Mesenchymal stem cell (in vitro differentiated cells and primary cell): ENCODE measurements around the gene SASH3.

ENCODE experiments used
- DNase-seq: peaks from one replicate; pipeline ENCODE4 v3.0.0-alpha.2; 2013
- H2AFZ ChIP-seq: one replicate; pipeline ENCODE4 v1.6.1; 2013; ENCODE audit warnings: low read depth, mild to moderate bottlenecking, control low read depth, inconsistent platforms, low read length, moderate library complexity
- H2AK5ac ChIP-seq: 2 replicates; pipeline ENCODE4 v1.6.1; 2013; ENCODE audit warnings: low read length, moderate library complexity, mild to moderate bottlenecking, inconsistent platforms; ENCODE audit not compliant: severe bottlenecking
- H2BK120ac ChIP-seq: one replicate; pipeline ENCODE4 v1.6.1; 2013; ENCODE audit warnings: low read depth, mild to moderate bottlenecking, inconsistent platforms, low read length, moderate library complexity
- H2BK12ac ChIP-seq, 2 experiments: one replicate each; pipeline ENCODE4 v1.6.1; 2013; ENCODE audit warnings: inconsistent platforms in 2 of 2, low read length in 2 of 2, mild to moderate bottlenecking in 2 of 2, moderate library complexity in 2 of 2, control low read depth in 1 of 2
- H2BK15ac ChIP-seq: one replicate; pipeline ENCODE4 v1.6.1; 2013; ENCODE audit warnings: mild to moderate bottlenecking, low read depth, inconsistent platforms; ENCODE audit not compliant: poor library complexity, severe bottlenecking
- H2BK5ac ChIP-seq: 2 replicates; pipeline ENCODE4 v1.6.1; 2013; ENCODE audit warnings: low read depth, mild to moderate bottlenecking, low read length, control low read depth, inconsistent platforms; ENCODE audit not compliant: poor library complexity, severe bottlenecking
- H3K14ac ChIP-seq, 2 experiments: one replicate each; pipeline ENCODE4 v1.6.1; 2013; ENCODE audit warnings: inconsistent platforms in 2 of 2, low read length in 2 of 2, control low read depth in 1 of 2, mild to moderate bottlenecking in 1 of 2, moderate library complexity in 1 of 2
- H3K18ac ChIP-seq, 2 experiments: one replicate each; pipeline ENCODE4 v1.6.1; 2013; ENCODE audit warnings: inconsistent platforms in 2 of 2, low read length in 2 of 2, control low read depth in 1 of 2, low read depth in 1 of 2, mild to moderate bottlenecking in 1 of 2
- H3K23ac ChIP-seq, 2 experiments: one replicate each; pipeline ENCODE4 v1.6.1; 2013; ENCODE audit warnings: inconsistent platforms in 2 of 2, low read length in 2 of 2, mild to moderate bottlenecking in 2 of 2, moderate library complexity in 2 of 2, control low read depth in 1 of 2
- H3K27ac ChIP-seq: 2 replicates; pipeline ENCODE4 v1.5.1; 2013; ENCODE audit warnings: mild to moderate bottlenecking, moderate library complexity, low read length, control low read depth, inconsistent platforms; ENCODE audit not compliant: poor library complexity, severe bottlenecking
- H3K27me3 ChIP-seq, 2 experiments: 2 replicates each; pipeline versions ENCODE4 v1.6.1 to v1.7.0; 2013; ENCODE audit warnings: low read length in 2 of 2, mild to moderate bottlenecking in 2 of 2, moderate library complexity in 2 of 2, control low read depth in 1 of 2, inconsistent platforms in 1 of 2; ENCODE audit not compliant: control insufficient read depth in 1 of 2, insufficient read depth in 1 of 2
- H3K36me3 ChIP-seq, 2 experiments: 2 replicates each; pipeline versions ENCODE4 v1.6.1 to v1.7.0; 2013; ENCODE audit warnings: low read length in 2 of 2, control low read depth in 1 of 2, inconsistent platforms in 1 of 2, low read depth in 1 of 2, mild to moderate bottlenecking in 1 of 2; ENCODE audit not compliant: insufficient read depth in 2 of 2, control insufficient read depth in 1 of 2
- H3K4ac ChIP-seq, 2 experiments: one replicate each; pipeline ENCODE4 v1.6.1; 2013; ENCODE audit warnings: inconsistent platforms in 2 of 2, low read length in 2 of 2, mild to moderate bottlenecking in 2 of 2, moderate library complexity in 2 of 2, control low read depth in 1 of 2, low read depth in 1 of 2
- H3K4me1 ChIP-seq: 2 replicates; pipeline ENCODE4 v1.6.1; 2013; ENCODE audit warnings: low read depth, low read length, control low read depth; ENCODE audit not compliant: control insufficient read depth, insufficient read depth
- H3K4me2 ChIP-seq: 2 replicates; pipeline ENCODE4 v1.6.1; 2013; ENCODE audit warnings: low read length, mild to moderate bottlenecking, inconsistent platforms; ENCODE audit not compliant: poor library complexity, severe bottlenecking
- H3K4me3 ChIP-seq, 2 experiments: 2 replicates each; pipeline versions ENCODE4 v1.5.1 to v1.7.0; 2013; ENCODE audit warnings: low read length in 2 of 2, mild to moderate bottlenecking in 2 of 2, control low read depth in 1 of 2, low read depth in 1 of 2; ENCODE audit not compliant: insufficient read depth in 1 of 2
- H3K79me1 ChIP-seq: replicated peaks from 2 replicates; pipeline ENCODE4 v1.6.1; 2013; ENCODE audit warnings: mild to moderate bottlenecking, control low read depth, low read length, inconsistent platforms; ENCODE audit not compliant: poor library complexity, severe bottlenecking
- H3K9ac ChIP-seq: 2 replicates; pipeline ENCODE4 v1.7.0; 2013; ENCODE audit warnings: mild to moderate bottlenecking, low read length, moderate library complexity
- H3K9me3 ChIP-seq: 2 replicates; pipeline ENCODE4 v1.7.0; 2013; ENCODE audit warnings: mild to moderate bottlenecking, low read length; ENCODE audit not compliant: control insufficient read depth
- H4K8ac ChIP-seq: one replicate; pipeline ENCODE4 v1.6.1; 2013; ENCODE audit warnings: inconsistent platforms, mild to moderate bottlenecking, low read length, moderate library complexity
- H4K91ac ChIP-seq: one replicate; pipeline ENCODE4 v1.6.1; 2013; ENCODE audit warnings: mild to moderate bottlenecking, low read length, inconsistent platforms
- WGBS: methylation state at CpG from one replicate; pipeline ENCODE4 v1.1.7; 2013; ENCODE audit warnings: mixed read lengths; 5-methylcytosine and 5-hydroxymethylcytosine counted together

The SASH3 gene

GRCh38 chrX:129785160-129785947 is 5.6 kb downstream of the SASH3 start:
- Histone ChIP-seq H3K9me3 (no peaks in the 10 kb centered on the region), H4K8ac (no peak overlapping the region), H3K4ac (no peak overlapping the region), H3K27me3 (peaks cover 0 to 39% of the 10 kb centered on the region in 2 experiments), H3K14ac (no peak overlapping the region), H3K23ac (no peak overlapping the region), H3K4me1 (no peaks in the 10 kb centered on the region), H2BK5ac (no peak overlapping the region), H3K4me2 (no peak overlapping the region), H2AK5ac (no peak overlapping the region), H3K79me1 (no peaks in the 10 kb centered on the region), H2BK12ac (no peak overlapping the region), H3K9ac (no peak overlapping the region), H4K91ac (no peak overlapping the region), H2BK120ac (no peak overlapping the region), H3K18ac (no peak overlapping the region), H2BK15ac (no peak overlapping the region), H3K36me3 (no peaks in the 10 kb centered on the region), H2AFZ (no peak overlapping the region), H3K27ac (no peak overlapping the region), H3K4me3 (no peak overlapping the region)
- WGBS: 98% methylated on average over 4 of the region's 11 CpGs
- no peak for DNase-seq

DNA sequence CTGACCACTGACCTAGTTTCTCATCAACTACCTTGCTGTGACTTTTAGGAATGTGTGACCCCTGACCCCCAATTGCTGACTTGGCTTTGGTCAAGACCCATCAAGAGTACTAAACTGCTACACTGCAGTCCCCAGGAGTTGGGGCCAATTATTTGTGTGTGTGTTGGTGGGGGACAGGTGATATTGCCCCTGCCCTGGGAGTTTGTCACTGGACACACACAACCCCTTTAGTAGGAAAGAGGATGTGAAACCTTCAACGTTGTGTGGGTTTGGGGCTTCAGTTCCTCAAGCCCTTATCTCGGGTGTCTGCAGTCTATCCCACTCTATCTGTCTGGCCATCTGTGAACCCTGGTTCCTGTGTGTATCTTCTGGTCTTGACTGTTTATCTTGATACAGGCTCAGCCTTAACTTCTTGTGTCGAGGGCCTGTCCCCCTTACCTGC is 6.5 kb downstream of the SASH3 start:
- Histone ChIP-seq H2AK5ac (no peak overlapping the region), H3K9ac (no peak overlapping the region), H4K91ac (no peak overlapping the region), H3K27ac (no peak overlapping the region), H3K4me2 (no peak overlapping the region), H3K4me3 (no peak overlapping the region), H3K4ac (no peak overlapping the region), H3K18ac (no peak overlapping the region), H2BK120ac (no peak overlapping the region), H2BK15ac (no peak overlapping the region), H3K23ac (no peak overlapping the region), H2AFZ (no peak overlapping the region), H3K27me3 (peaks cover 0 to 47% of the 10 kb centered on the region in 2 experiments), H3K4me1 (no peaks in the 10 kb centered on the region), H2BK12ac (no peak overlapping the region), H3K79me1 (no peaks in the 10 kb centered on the region), H3K36me3 (no peaks in the 10 kb centered on the region), H3K9me3 (no peaks in the 10 kb centered on the region), H3K14ac (no peak overlapping the region), H2BK5ac (no peak overlapping the region), H4K8ac (no peak overlapping the region)
- WGBS: 58% methylated on average over 3 of the region's 3 CpGs
- DNase-seq: no peak

DNA sequence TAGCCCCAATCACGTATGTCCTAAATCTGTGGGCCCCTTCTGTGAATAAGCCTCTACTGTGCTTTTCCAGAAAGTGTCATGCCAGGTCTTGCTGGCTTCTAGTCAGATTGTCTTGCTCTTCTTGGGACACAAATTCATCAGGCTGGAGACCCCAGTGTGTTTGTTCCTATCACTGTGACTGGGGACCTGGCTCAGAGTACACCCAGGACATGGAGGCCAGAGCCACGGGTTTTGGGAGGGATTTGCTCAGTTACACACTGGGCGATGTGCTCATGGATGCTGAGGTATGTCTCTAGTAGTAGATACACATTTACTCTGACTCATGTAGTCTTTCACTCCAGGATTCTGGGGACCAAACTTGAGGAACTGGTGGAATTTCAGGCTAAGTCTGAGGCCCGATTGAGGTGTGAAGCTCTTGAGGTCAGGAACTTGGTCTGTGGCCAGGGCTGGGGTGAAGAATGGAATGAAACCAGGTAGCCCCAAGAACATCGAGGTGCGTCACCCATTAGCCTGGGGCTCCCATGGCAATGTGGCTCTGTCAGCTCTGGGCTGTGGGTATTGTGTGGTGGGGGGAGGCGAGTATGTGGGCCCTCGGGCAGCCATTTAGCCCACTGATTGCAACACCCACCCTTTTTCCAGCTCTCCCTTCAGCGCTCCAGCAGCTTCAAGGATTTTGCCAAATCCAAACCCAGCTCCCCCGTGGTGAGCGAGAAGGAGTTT is 7.7 kb downstream of the SASH3 start:
- H3K18ac ChIP-seq: no peak overlapping the region

DNA sequence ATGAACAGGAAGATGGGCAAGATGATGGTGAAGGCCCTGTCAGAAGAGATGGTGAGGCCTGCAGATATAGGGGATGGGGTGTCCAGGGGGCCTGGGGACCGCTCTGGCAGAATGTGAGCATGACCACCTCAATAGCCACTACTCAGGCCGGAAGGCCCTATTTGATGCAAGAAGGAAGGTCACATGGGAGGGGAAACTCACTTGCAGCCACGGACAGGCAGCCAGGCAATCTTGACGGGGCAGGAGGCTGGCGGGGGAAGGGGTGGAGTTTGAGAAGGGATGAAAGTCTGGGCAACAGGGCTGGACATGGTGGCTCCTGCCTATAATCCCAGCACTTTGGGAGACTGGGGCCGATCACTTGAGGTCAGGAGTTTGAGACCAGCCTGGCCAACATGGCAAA is 8.8 kb downstream of the SASH3 start:
- Histone ChIP-seq H3K4ac (no peak overlapping the region), H3K4me2 (no peak overlapping the region), H3K27me3 (peaks cover 0 to 28% of the 10 kb centered on the region in 2 experiments), H3K79me1 (no peaks in the 10 kb centered on the region), H2AFZ (no peak overlapping the region), H2BK120ac (no peak overlapping the region), H4K8ac (no peak overlapping the region), H2AK5ac (no peak overlapping the region), H3K23ac (no peak overlapping the region), H3K9ac (no peak overlapping the region), H2BK5ac (no peak overlapping the region), H3K27ac (no peak overlapping the region), H3K14ac (no peak overlapping the region), H2BK15ac (no peak overlapping the region), H3K4me3 (no peak overlapping the region), H3K18ac (no peak overlapping the region), H3K4me1 (no peaks in the 10 kb centered on the region), H2BK12ac (no peak overlapping the region), H4K91ac (no peak overlapping the region), H3K36me3 (peaks cover 0 to 1% of the 10 kb centered on the region in 2 experiments), H3K9me3 (no peaks in the 10 kb centered on the region)
- no peak for DNase-seq
- WGBS: 85% methylated on average over 4 of the region's 6 CpGs

More for the DNA sequence above, 7.7 kb downstream of the SASH3 start:
- Histone ChIP-seq H3K14ac (no peak overlapping the region), H3K4me2 (no peak overlapping the region), H3K27me3 (peaks cover 0 to 38% of the 10 kb centered on the region in 2 experiments), H3K36me3 (no peaks in the 10 kb centered on the region), H2AK5ac (no peak overlapping the region), H3K9me3 (no peaks in the 10 kb centered on the region), H3K4ac (no peak overlapping the region), H2BK5ac (no peak overlapping the region), H3K4me1 (no peaks in the 10 kb centered on the region), H3K23ac (no peak overlapping the region), H2AFZ (no peak overlapping the region), H4K8ac (no peak overlapping the region), H2BK15ac (no peak overlapping the region), H3K4me3 (no peak overlapping the region), H2BK120ac (no peak overlapping the region), H3K27ac (no peak overlapping the region), H2BK12ac (no peak overlapping the region), H3K9ac (no peak overlapping the region), H4K91ac (no peak overlapping the region), H3K79me1 (no peaks in the 10 kb centered on the region)
- whole genome bisulfite sequencing: 94% methylated on average over 2 of the region's 11 CpGs
- no peak for DNase-seq
